GM12892 (cell line): ENCODE data around the gene CRTC1.

Experiments used
- POLR2A ChIP-seq: IDR thresholded peaks from 2 replicates; pipeline ENCODE4 v1.6.1; 2011; ENCODE audit warnings: low read depth, low read length, control low read depth
- POLR2AphosphoS5 ChIP-seq: IDR thresholded peaks from 2 replicates; pipeline ENCODE4 v1.6.1; 2011; ENCODE audit warnings: low read depth, low read length, control low read depth
- TAF1 ChIP-seq: IDR thresholded peaks from 2 replicates; pipeline ENCODE4 v1.6.1; 2011; ENCODE audit warnings: low read depth, mild to moderate bottlenecking, control low read depth, low read length, borderline replicate concordance

DNA sequence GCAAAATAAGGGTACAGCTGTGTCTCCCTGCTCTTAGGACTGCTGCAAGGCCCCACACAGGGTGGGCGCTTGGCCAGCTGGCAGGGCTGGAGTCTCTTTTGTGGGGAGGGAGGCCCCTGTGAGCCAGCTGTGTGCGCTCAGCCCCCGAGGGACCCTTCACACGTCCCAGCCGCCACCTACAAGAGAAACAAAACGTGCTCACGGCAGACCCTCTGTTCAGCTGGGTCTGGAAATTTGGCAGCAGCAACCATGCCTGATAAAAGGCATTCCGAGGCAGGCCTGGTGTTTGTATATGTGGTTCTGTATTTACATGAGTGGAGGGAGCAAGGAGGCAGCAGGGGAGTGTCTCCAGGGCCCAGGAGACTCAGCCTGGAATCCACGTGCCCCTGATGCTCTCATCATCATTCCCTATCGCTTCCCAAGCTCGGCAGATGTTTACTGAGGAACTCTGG is 49.7 kb downstream of the CRTC1 start:
- TF ChIP-seq POLR2A (no peak), POLR2AphosphoS5 (no peak), TAF1 (no peak)
